Erythroblast (primary cell): ENCODE data around the gene SLC22A1.

Experiments used
- GATA1 ChIP-seq: IDR thresholded peaks from 2 replicates; pipeline ENCODE4 v1.6.1; 2011; ENCODE audit warnings: low read depth, mild to moderate bottlenecking, control low read depth, low read length, moderate library complexity
- POLR2A ChIP-seq: IDR thresholded peaks from 2 replicates; pipeline ENCODE4 v1.6.1; 2011; ENCODE audit warnings: mild to moderate bottlenecking, low read length

DNA sequence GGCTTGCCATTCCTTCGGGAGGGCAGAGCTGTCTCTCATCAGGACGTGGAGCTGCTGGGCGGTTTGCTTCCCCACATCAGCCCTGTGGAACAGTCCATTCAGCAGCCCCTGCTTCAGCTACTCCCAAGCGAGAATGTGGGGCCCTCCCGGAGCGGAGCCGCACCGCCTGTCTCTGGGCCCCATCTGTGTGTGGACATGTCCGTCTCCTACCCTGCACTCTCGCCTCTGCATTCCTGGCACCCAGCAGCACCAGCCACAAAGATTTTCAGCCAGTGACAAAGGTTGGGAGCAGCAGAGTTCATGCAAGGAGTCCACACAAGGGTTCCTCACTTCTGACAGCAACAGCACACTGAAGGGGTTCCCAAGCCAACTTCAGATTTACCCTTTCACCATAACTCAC is 29.0 kb upstream of the SLC22A1 start:
- no peak for TF ChIP-seq POLR2A
- no peak for TF ChIP-seq GATA1
